ENCODE measurements around the gene GPC6.

DNA sequence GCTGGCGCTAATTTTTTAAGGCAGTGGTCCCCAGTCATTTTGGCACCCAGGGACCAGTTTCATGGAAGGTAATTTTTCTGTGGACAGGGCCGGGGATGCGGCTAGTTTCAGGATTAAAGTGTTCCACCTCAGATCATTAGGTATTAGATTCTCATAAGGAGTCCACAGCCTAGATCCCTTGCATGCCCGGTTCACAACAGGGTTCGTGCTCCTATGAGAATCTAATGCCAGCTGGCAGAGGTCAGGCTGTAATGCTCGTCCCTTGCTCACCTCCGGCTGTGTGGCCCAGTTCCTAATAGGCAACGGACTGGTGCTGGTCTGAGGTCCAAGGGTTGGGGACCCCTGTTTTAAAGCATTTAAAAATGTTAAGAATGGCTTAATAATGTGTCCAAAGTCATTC is 54.1 kb downstream of the GPC6 start:
- TF ChIP-seq, protein P1, sequence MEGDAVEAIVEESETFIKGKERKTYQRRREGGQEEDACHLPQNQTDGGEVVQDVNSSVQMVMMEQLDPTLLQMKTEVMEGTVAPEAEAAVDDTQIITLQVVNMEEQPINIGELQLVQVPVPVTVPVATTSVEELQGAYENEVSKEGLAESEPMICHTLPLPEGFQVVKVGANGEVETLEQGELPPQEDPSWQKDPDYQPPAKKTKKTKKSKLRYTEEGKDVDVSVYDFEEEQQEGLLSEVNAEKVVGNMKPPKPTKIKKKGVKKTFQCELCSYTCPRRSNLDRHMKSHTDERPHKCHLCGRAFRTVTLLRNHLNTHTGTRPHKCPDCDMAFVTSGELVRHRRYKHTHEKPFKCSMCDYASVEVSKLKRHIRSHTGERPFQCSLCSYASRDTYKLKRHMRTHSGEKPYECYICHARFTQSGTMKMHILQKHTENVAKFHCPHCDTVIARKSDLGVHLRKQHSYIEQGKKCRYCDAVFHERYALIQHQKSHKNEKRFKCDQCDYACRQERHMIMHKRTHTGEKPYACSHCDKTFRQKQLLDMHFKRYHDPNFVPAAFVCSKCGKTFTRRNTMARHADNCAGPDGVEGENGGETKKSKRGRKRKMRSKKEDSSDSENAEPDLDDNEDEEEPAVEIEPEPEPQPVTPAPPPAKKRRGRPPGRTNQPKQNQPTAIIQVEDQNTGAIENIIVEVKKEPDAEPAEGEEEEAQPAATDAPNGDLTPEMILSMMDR (IDR thresholded peaks at IDR 0.05; ENCODE audit: insufficient read depth, low read depth, low read length): no peak
- no peak for TF ChIP-seq EZH2 (IDR thresholded peaks at IDR 0.05; ENCODE audit: insufficient read depth, low read length)

Data from astrocyte (in vitro differentiated cells and primary cell).